SU-DHL-6 (cell line): Measurements from ENCODE around the gene RIPK4.

Experiments
- H2AFZ ChIP-seq: fragments of 200-600 bp; sonication (generic); 2 replicates; pipeline ENCODE4 v1.6.1; 2014; ENCODE audit warnings: low read depth, mild to moderate bottlenecking, moderate library complexity, mixed read lengths, antibody characterized with exemption, low read length; ENCODE audit not compliant: severe bottlenecking
- H3F3A ChIP-seq: fragments of 200-600 bp; shearing (Covaris generic); 2 replicates; pipeline ENCODE4 v1.6.0; 2016; ENCODE audit warnings: antibody characterized with exemption, mild to moderate bottlenecking; ENCODE audit not compliant: insufficient read depth
- H3K27ac ChIP-seq: fragments of 200-600 bp; sonication (generic); 2 replicates; pipeline ENCODE4 v1.5.1; 2016; ENCODE audit warnings: low read depth, mild to moderate bottlenecking, low read length, moderate library complexity, mixed read lengths
- H3K27me3 ChIP-seq: fragments of 200-600 bp; sonication (generic), shearing (Covaris generic); 2 replicates; pipeline ENCODE4 v1.6.0; 2014; ENCODE audit warnings: mild to moderate bottlenecking, low read length
- H3K36me3 ChIP-seq: fragments of 200-600 bp; sonication (generic); 2 replicates; pipeline ENCODE4 v1.6.1; 2014; ENCODE audit warnings: mild to moderate bottlenecking, low read length, mixed read lengths
- H3K4me2 ChIP-seq: fragments of 300-600, 200-600 bp; shearing (Covaris generic), sonication (generic); 2 replicates; pipeline ENCODE4 v1.6.0; 2014; ENCODE audit warnings: low read length, low read depth, mild to moderate bottlenecking; ENCODE audit not compliant: poor library complexity, severe bottlenecking
- H3K4me3 ChIP-seq: fragments of 200-600 bp; sonication (generic); 2 replicates; pipeline ENCODE4 v1.5.1; 2014; ENCODE audit warnings: antibody characterized with exemption, low read length, mild to moderate bottlenecking, mixed read lengths; ENCODE audit not compliant: insufficient read depth, poor library complexity, severe bottlenecking
- H3K79me2 ChIP-seq: fragments of 200-600 bp; sonication (generic); 2 replicates; pipeline ENCODE4 v1.6.1; 2014; ENCODE audit warnings: mild to moderate bottlenecking, low read length, moderate library complexity; ENCODE audit not compliant: insufficient read depth
- H3K9ac ChIP-seq: fragments of 200-600 bp; sonication (generic); 2 replicates; pipeline ENCODE4 v1.7.0; 2014; ENCODE audit warnings: mild to moderate bottlenecking, low read length
- H3K9me2 ChIP-seq: fragments of 200-600 bp; sonication (generic); replicated peaks from 2 replicates; pipeline ENCODE4 v1.6.1; 2014; ENCODE audit warnings: low read length; ENCODE audit not compliant: insufficient read depth
- H3K9me3 ChIP-seq: fragments of 200-600 bp; sonication (generic); 2 replicates; pipeline ENCODE4 v1.6.1; 2014; ENCODE audit warnings: low read length, mixed read lengths; ENCODE audit not compliant: insufficient read depth
- H4K20me1 ChIP-seq: fragments of 200-600 bp; sonication (generic); 2 replicates; pipeline ENCODE4 v1.6.1; 2014; ENCODE audit warnings: low read depth, mild to moderate bottlenecking, antibody characterized with exemption, low read length, moderate library complexity, mixed read lengths
- EZH2phosphoT487 ChIP-seq: fragments of 200-600 bp; sonication (generic), shearing (Covaris generic); conservative IDR thresholded peaks from 2 replicates; pipeline ENCODE4 v1.6.1; 2018; ENCODE audit warnings: mild to moderate bottlenecking, antibody characterized with exemption, low read length, moderate library complexity, mixed read lengths
- TF ChIP-seq, protein P1 (sequence below): fragments of 200-600 bp; sonication (generic); IDR thresholded peaks from one replicate; pipeline ENCODE4 v1.5.1; 2017; ENCODE audit warnings: antibody characterized with exemption, mild to moderate bottlenecking, low read length, moderate library complexity; ENCODE audit not compliant: insufficient read depth, poor library complexity, severe bottlenecking

Gene RIPK4

GRCh38 chr21:41801321-41802197 lies 34.7 kb upstream of the RIPK4 start:
- Histone ChIP-seq H3K9me2 (no peaks in the 10 kb centered on the region), H3K9ac (no peak overlapping the region), H3K27ac (no peak overlapping the region), H2AFZ (no peak overlapping the region), H3K79me2 (peaks cover 5% of the 10 kb centered on the region; the same call in 1 of the 2 replicates), H3F3A (peaks cover 23% of the 10 kb centered on the region), H3K27me3 (no peaks in the 10 kb centered on the region), H3K4me2 (no peak overlapping the region), H3K36me3 (peaks cover 37% of the 10 kb centered on the region), H4K20me1 (peaks cover 7% of the 10 kb centered on the region; the same call in 1 of the 2 replicates), H3K9me3 (no peaks in the 10 kb centered on the region), H3K4me3 (no peak overlapping the region)
- TF ChIP-seq, protein P1, sequence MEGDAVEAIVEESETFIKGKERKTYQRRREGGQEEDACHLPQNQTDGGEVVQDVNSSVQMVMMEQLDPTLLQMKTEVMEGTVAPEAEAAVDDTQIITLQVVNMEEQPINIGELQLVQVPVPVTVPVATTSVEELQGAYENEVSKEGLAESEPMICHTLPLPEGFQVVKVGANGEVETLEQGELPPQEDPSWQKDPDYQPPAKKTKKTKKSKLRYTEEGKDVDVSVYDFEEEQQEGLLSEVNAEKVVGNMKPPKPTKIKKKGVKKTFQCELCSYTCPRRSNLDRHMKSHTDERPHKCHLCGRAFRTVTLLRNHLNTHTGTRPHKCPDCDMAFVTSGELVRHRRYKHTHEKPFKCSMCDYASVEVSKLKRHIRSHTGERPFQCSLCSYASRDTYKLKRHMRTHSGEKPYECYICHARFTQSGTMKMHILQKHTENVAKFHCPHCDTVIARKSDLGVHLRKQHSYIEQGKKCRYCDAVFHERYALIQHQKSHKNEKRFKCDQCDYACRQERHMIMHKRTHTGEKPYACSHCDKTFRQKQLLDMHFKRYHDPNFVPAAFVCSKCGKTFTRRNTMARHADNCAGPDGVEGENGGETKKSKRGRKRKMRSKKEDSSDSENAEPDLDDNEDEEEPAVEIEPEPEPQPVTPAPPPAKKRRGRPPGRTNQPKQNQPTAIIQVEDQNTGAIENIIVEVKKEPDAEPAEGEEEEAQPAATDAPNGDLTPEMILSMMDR, result no peak
- TF ChIP-seq EZH2phosphoT487, result no peak

DNA sequence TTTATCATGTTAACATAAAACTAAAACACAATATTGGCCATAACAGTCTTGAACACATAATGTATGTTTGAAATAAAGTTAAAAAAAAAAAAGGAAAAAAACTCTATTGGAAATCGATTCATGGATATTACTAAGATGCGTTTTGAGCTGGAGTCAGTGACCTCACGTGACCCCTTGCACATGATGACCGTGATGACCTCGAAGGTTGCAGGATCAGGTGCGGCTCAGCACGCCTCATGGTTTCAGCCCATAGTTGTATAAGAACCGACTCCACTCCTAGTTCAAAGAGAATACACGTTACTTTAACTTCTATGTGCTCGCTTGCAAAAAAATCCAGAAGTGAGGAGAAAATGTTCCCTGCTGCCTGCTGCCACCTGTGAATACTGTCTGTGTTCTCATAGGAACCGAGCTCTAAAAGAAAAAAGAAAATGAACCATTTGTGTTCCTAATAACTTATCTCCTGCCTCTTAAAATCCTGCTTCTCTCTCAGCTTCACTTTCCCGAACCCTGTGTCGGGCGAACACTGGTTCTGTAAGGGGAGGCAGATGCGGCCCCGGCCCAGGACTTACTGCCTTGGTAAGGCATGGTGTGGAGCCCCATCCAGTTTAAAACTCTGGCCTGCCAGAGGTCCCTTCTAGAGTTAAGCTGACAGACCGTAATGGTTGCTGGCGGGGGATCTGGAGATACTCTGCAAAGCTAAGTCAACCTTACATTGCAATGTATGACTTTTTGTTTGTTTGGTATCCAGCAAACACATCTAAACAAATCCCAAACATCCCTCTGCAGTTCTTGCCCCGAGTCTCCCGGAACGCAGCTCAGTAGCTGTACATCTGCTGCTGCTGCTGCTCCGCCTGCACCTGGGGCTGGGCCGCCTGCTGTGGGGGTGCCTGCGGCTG lies 33.8 kb upstream of the RIPK4 start:
- no peak for TF ChIP-seq EZH2phosphoT487
- TF ChIP-seq, protein P1, result no peak
- no peak overlapping the region for H3K4me3 ChIP-seq
- H3K36me3 ChIP-seq, result peaks cover 37% of the 10 kb centered on the region
- peaks cover 3% of the 10 kb centered on the region; the same call in 1 of the 2 replicates for H3K79me2 ChIP-seq
- H3K9ac ChIP-seq, result no peak overlapping the region
- H3K4me2 ChIP-seq, result no peak overlapping the region
- H3K27ac ChIP-seq, result no peak overlapping the region
- no peaks in the 10 kb centered on the region for H3K9me3 ChIP-seq
- H3K27me3 ChIP-seq, result no peaks in the 10 kb centered on the region
- H2AFZ ChIP-seq, result no peak overlapping the region
- no peaks in the 10 kb centered on the region for H3K9me2 ChIP-seq
- peaks cover 29% of the 10 kb centered on the region for H3F3A ChIP-seq
- peaks cover 7% of the 10 kb centered on the region; the same call in 1 of the 2 replicates for H4K20me1 ChIP-seq

GRCh38 chr21:41799763-41800162 lies 32.9 kb upstream of the RIPK4 start:
- TF ChIP-seq EZH2phosphoT487, result no peak
- TF ChIP-seq, protein P1, result no peak
- H3K36me3 ChIP-seq, result peaks cover 36% of the 10 kb centered on the region
- H3K27me3 ChIP-seq, result no peaks in the 10 kb centered on the region
- H3K27ac ChIP-seq, result no peak overlapping the region
- no peak overlapping the region for H3K4me2 ChIP-seq
- no peak overlapping the region for H2AFZ ChIP-seq
- H3F3A ChIP-seq, result peaks cover 29% of the 10 kb centered on the region
- H3K9ac ChIP-seq, result no peak overlapping the region
- H3K9me3 ChIP-seq, result no peaks in the 10 kb centered on the region
- H3K79me2 ChIP-seq, result no peaks in the 10 kb centered on the region
- H3K4me3 ChIP-seq, result no peak overlapping the region
- no peaks in the 10 kb centered on the region; the same call in 1 of the 2 replicates for H4K20me1 ChIP-seq
- no peaks in the 10 kb centered on the region for H3K9me2 ChIP-seq
